ENCODE measurements around the gene CDC14B.
A peak's percentile ranks its signal among the peaks of the same experiment; 100 is the strongest.
"Not testable (repeated sequence)": the region's sequence is repeated elsewhere in the genome, so short reads cannot be mapped to it uniquely, and the experiment has no call there.

The CDC14B gene

DNA sequence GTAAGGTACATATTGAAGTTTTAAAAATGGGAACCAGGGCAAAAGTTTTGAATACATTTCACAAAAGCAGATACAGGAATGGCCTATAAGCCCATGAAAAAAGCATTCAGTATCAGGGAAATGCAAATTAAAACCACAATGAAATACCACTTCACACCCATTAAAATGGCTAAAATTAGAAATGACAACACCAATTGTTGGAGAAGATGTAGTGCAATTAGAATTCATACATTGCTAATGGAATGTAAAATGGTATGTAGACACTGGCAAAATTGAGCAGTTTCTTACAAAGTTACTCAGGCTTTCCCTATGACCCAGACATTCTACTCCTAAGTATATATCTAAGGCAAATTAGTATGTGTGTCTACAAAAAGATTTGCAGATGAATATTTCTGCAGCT, 34.2 kb downstream of the CDC14B start:
- DNase-seq = no peak

DNA sequence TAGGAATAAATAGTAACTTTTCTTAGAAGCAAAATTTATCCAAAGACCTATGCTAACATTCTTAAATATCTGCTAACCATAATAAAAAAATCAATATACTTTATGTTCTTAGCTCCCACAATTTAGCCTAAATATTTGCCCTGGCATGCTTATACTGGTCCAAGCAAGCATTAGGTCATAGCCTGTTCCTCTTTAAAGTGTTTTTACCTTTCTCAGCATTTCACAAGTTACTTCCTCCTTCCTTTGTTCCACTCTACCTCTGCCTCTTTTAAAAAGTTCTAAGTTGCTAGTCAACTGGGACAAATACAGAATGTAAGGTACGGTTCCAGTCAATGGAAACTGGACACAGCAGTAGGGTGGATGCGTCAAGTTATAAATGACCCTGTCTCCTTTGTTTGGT, 37.4 kb downstream of the CDC14B start:
- not testable (repeated sequence) for DNase-seq

DNA sequence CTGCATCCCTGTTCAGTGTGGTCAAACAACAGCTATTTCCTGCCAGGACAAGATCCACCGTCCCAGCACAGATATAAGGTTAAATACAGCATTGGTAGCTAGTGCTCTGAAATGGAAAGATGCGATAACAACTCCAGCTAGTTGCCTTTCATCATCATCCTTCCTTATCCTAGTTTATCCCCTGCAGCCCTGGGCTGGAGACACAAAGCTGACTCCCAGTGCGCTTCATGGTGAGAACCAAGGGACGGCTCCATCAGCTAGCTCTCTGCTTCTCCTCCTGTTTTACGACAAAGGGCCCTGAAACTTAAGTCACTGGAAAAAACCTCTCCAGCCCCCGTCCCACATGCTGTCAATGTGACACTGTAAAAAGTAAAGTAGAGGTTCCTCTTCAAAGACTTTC, 37.9 kb downstream of the CDC14B start:
- peak in 1 of 2 donors; percentile 20 for DNase-seq

DNA sequence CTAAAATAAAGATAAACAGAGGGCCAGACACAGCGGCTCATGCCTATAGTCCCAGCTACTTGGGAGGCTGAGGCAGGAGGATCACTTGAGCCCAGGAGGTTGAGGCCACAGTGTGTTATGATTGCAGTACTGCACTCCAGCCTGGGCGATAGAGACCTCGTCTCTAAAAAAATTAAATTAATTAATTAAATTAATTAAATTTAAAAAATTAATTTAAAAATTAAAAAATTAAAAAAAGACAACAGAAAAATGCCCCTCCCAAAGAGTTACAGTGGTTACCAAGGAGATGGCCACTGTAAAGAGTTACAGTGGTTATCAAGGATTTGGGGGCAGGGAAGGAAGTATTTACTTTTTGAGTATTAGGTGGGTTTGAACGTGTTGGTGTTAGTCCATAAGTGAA, 38.3 kb downstream of the CDC14B start:
- no peak for DNase-seq

DNA sequence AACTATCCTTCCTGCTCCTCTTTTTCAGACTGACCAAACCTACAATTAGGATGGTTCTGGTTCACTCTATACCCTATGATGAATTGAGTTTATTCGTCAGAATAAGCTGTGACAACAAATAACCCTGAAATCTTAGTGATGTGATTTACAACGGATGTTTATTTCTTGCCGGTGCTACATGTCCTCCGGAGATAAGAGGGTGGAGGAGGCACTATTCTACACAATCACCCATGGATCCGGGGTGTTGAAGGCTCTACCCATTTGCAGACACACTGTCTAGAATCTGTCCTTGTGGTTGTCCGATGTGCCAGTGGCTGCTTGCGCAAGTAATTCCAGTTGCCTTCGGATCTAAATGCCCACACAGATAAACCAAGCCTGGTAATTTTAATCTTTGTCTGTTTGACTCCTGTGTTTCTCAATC, 44.7 kb downstream of the CDC14B start:
- no peak for DNase-seq

DNA sequence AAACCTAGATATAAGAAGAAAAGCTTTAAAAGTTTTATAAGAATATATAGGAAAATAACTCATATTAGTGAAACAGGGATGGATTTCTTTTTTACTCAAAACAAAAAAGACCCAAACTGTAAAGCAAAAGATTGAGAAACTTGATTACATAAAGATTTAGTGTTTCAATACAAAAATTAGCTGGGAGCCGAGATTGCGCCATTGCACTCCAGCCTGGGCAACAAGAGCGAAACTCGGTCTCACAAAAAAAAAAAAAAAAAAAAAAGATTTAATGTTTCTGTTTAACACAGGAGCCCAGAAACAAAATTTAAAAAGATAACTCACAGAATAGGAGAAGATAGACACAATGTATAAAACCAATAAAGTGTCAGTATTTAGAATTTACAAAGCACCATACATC, 45.2 kb downstream of the CDC14B start:
- DNase-seq = no peak

DNA sequence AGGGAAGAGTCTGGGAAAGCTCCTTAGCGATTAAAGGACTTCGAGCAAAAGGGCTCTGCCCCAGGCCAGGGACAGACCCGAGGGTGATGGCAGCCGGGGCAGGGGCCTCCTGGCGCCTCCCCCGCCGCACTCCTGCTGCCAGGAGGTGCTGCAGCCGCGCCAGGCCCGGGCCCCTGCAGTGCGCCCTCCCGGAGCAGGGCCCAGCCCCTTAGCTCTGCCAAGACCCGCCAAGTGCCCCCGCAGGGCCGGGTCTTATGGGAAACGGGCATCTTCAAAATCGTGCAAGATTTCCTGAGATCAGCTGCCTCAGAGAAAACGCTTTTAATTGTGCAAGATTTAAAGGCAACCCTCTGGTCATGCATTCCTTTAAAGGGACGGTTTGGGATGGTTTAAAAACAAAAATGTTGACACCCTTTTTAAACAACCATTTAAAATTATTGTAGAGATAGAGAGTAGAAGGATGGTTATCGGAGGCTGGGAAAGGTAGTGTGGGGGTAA, 52.4 kb downstream of the CDC14B start:
- peak in 1 of 2 donors; percentile 9 for DNase-seq

DNA sequence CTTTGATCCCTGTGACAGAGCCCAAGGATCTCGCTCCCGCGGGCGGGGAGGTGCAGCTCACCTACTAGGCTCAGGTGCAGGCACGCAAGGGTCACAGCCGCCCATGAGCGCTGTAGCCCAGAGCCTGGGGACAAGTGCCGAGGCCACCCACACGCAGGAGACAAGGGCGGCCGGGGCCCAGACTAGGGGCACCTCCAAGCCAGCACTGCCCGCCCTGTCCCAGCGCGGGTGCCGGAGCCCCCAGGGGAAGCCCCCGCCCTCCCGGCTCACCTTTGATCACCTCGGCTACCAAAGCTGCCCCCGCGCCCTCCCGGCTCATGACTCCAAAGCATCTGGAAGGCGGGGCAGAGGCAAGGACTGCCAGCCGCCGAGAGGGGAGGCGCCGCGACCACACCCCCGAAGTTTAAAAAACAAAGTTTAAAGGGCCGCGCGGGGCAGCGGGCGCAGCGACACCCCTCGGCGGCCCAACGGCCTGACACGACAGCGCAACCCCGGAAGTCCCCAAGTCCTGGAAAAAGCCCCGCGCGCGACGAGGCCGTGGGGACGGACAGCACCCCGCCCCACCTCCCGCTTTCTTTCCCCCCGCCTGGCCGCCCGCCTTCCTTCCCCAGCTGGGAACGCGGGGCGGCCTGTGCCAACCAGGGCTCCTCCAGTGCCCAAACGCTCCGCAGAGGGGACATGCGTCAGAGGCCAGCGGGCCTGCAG, 53.0 kb downstream of the CDC14B start:
- peak; percentile 75 to 80 for DNase-seq

DNA sequence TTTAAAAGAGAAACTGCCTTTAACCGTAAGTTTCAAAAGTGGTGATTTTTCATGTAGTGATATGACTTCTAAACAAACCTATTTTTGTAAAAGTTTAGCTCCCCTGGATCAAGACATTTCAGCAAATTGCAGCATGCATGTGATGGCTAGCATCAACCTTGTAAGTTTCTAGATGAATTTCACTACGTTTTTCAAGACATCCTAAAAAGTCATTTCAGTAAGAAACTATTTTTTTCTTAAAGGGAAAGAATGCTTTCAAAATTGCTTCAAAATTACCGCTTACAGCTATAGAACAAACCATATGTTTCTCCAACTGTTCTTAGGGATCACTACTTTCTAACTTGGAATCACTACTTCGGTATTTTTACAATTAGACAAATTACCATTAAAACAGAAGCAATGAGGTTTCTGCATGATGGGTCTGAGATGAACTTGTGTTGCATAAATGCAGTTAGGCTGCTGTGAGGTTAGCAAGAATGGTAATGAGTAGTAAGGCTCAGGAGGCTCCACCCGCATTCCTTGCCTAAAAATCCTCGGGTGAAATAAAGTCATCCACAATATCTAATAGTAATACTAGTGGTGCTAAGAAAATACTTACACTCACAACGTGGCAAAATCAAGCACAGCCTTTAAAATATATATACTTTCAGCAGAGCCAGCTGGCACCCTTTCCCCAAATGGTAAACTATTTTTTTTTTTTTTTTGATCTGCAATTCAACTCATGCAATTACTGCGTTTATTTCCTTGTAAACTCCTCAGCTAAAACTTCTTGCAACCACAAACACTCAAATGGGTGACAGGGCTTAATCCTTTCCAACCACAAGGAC, 53.8 kb downstream of the CDC14B start:
- no peak for DNase-seq

DNA sequence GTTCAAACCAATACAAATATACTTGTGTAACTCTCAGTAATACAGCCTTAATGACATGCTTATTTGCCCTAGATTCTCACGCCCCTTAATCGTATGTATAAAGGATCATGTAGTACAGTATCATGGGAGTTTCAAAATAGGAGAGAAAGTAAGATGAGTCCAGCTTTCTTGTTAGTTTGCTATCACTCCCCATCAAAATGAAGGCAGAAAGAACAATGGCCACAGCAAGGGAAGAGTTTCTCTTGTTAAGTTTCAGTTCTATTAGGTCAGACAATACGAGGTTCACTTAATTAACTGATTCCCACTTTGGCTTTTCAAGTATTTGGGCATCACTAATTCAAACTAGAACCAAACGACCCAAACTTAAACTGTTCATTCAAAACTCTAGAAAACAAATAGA, 55.4 kb downstream of the CDC14B start:
- no peak for DNase-seq

DNA sequence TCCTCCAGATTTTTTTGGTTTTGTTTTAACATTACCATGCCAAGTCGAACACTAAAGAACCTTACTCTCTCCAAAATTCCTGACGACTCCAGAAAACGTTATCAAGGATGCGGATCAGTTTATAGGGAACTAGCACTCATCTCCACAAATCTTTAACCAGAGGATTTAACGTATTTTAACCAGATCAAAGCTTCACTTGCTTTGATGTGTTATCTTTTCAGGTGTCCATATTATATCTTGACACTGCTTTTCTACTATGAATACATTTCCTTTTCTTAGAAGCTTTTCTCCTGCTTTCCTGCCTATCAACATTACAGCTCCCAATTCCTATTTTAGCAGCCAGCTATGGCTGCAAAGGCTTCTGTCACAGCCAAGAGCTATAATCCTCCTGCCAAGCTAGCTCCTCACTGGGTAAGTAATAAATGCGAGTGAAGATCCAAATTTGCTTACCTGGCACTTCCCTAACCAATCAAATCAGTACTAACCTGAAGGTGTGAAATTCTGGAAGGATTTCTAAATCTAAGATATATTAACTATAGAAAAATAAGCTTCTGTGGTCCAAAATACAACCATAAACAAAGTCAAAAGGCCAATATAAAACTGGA, 60.2 kb downstream of the CDC14B start:
- DNase-seq = no peak

DNA sequence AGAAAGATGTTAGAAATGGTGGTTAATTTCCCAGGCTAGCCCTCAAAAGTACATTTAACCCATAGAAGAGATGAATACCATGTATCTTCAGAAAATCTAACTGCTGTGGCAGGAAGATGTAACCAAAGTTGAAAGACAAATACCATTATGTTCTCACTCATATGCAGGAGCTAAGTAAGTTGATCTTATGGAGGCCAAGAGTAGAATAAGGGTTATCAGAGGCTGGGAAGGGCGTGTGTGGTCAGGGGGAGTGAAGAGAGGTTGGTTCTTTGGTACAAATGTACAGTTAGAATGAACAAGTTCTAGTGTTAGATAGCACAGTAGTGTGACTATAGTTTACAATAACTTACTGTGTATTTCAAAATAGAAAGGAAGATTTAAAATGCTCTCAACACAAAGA, 61.7 kb downstream of the CDC14B start:
- DNase-seq = no peak

DNA sequence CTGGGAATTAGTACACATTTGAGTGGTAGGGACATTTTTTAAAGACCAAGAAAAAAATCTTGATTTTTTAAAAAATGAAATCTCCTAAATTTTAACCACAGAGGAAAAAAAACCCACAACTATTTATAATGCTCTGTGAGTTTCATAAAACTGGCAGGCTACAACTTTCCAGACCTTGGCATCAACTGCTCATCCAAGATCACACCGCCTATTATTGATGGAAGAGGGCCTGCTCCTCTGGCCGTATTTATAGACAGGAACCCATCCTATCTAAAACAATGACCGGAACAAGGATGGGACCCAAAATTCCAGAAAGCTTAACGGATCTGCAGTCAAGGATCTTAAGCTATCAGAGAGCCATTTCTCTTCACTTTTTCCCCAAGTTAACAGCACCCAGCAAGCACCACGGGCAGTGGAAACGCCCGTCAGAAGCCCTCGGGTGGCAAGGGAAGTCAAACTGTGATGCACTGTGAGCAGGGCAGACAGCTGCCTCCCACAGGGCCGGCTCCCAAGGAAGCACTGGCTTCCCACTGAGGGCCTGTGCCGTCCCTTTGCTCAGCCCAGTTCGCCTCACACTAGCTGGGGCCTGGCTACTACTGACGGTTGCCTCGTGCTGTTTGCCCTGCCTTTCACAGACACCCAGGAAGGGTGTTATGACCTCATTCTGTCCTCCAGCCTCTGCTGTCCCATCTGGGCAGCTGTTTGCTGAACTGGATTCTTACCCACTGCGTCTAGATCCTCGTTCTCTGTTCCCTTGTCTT, 62.8 kb downstream of the CDC14B start:
- DNase-seq = no peak

DNA sequence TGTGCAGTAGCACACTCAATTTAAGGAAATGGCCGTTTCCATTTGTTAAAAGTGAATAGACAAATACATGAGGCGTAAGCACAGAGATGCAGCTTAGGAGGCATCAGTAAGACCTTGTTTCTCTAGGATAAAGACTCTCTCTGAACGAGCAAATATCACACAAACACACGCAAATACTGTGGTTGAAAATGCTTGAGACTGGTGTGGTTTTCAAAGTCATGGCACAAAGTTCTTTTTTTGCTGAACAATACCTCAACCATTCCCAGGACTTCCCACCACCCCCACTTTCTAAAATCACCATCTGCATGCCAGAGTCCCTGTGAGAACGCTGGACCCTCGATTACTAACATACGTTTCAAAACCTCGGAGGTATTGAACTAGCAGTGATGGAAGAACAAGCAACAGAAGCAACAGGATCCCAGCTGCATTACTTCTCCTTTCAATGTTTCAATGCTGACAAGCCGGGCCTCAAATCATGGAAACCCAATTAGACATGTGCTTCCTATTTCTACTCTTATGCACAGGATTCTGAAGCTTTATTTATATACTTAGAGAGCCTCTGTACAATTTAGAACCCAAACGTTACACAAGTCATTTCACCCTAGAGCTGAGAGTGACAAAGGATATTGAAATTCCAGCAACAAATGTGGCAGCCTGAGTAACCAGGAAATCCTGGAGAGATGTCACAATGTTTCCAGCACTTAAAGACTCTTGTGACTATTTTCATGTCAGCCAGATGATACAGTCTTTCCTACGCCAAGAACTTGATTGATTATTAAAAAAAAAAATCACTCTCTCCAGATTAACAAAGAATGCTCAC, 63.9 kb downstream of the CDC14B start:
- DNase-seq = peak; percentile 9 to 35

DNA sequence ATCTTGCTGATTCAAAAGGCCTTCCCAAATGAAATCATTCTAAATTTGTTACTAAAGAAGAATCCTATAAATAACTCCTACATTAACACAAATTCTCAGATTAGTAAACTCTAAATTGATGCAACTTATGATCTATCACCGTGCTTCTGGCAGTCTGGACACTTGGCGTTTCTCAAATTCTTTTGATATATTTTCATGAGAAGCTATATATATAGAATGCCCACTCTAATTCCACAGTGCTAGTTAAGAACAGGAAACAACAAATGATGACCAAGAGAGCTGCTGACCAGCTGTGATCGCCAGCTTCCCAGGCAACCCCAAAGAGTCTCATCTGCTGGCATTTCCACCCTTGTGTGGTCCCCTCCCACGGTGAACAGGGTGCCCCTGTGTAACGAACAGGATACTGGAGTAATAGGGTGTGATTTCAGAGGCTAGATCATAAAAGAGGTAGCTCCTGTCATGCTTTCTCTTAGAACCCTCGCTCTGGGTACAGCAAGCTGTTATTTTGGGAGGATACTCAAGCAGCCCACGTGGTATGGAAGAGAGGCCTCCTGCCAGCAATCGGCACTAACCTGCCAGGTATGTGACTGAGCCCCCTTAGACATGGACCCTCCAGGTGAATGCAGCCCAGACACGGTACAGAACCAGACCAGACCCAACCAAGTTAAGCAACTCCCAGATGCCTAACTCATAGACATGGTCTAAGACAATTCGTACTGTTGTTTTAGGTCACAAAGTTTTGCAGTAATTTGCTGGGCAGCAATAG, 64.7 kb downstream of the CDC14B start:
- peak; percentile 16 to 71 for DNase-seq

DNA sequence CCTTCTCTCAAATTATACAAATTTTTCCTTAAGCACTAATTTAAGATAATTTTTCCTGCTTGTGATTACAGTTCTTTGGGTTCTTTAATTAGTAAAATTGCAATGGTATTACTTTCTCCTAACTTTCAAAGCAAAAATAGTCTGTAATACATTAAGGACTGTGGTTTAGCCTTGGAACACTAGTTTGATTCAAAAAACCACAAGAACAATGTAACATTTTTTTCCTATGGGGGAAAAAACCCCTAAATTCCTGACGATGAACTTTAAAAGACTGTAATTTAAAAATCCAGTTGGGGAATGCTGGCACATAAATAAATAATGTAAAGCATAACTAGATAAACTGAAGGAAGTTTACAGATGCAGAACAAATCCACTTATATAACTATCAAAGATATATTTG, 65.3 kb downstream of the CDC14B start:
- DNase-seq = no peak

DNA sequence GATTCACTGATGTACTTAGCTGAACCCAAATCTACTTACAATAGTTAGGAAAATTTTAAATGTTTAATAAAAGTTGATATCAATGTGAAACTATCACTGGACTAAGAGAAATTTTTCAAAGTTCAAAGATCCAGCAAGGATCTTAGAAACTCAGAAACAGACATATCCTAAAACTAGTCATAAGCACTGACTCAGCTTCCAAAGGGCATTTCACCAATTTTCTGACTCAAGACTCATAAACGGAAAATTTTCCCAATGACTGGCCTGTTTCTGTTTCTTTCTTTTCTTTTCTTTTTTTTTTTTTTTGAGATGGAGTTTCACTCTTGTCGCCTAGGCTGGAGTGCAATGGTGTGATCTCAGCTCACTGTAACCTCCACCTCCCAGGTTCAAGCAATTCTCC, 66.6 kb downstream of the CDC14B start:
- DNase-seq = peak; percentile 7 to 21

DNA sequence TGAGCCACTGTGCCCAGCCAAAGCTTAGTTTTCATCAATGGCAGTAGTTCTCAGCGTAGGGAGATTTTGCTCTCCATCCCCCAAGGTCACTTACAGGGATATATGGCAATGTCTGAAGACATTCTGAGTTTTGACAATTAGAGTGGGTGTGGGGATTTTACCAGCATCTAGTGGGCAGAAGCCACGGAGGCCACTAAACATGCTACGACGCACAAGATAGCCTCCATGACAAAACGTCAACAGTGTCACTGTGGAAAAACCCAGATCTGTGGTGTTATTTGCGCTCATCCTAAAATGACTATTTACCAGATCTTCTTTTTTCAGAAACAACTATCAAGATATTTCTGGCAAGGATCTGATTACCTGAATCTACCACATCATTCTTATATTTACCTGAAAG, 68.2 kb downstream of the CDC14B start:
- DNase-seq = no peak

DNA sequence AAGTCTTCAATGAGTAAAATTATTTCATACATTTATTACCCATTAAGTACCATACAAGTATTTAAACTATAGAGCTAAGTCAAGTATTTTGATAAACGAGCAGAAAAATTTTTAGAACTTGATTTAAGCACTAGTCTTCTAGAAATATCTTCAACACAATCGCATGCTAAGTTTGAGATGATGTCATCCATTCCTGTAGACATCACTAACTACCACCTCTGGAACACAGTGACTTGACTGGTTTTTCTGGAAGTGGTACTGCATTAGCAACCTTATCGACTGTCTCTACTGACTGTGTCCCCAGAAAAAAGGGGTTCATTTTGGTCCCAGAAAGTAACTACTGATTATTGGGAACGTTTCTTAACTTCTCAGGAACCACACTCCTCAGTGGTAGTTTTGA, 69.0 kb downstream of the CDC14B start:
- no peak for DNase-seq

DNA sequence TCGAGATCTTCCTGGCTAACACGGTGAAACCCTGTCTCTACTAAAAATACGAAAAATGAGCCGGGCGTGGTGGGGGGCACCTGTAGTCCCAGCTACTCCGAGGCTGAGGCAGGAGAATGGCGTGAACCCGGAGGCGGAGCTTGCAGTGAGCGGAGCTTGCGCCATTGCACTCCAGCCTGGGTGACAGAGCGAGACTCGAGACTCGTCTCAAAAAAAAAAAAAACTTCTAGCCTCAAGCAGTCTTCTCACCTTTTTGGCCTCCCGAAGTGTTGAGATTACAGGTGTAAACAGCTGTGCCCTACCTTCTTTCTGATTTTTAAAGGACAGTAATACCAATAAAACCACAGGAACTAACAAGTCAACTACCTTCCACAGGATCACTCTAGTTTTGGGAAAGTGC, 76.5 kb downstream of the CDC14B start:
- DNase-seq = not testable (repeated sequence)

DNA sequence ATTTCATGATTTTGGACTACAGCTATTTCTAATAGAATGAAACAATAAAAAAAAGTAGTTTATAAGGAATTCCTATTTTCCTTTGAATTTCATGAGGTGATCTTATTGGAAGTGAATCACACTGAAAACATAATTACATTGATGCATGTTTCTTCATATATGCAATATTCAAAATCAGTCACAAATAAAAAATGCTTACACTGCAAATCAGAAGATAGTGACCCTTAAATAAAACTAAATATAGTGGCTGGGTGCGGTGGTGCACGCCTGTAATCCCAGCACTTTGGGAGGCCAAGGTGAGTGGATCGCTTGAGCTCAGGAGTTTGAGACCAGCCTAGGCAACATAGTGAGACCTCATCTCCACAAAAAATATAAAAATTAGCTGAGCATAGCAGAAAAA, 79.5 kb downstream of the CDC14B start:
- no peak for DNase-seq

All from inflammatory macrophage treated with lipopolysaccharide for 1 hour (primary cell).